OCI-LY7 (cell line): ENCODE data around the gene SLIRP. TPM values are rescaled to one million over a fixed set of nuclear protein-coding genes. Genes with fewer than 3 reads are reported as not detected.

Source experiments
- BruUV-seq: library from RNA; stranded (reverse); fragments of 400-500 nt; replicated peaks from 2 replicates; lab custom pipeline; 2021; lab: Mats Ljungman, UMichigan
- CTCF ChIA-PET: fragments of 300-600 bp; sonication (Branson Sonifier 250); formaldehyde crosslinking; loops from one replicate; lab custom pipeline; 2022; ENCODE audit warnings: antibody characterized with exemption; ENCODE audit not compliant: unreplicated experiment; lab: Charles Lee
- POLR2A ChIA-PET: fragments of 300-600 bp; sonication (Branson Sonifier 250); formaldehyde crosslinking; loops from one replicate; lab custom pipeline; 2022; ENCODE audit warnings: antibody characterized with exemption; lab: Charles Lee
- DNase-seq: peaks from one replicate; pipeline ENCODE4 v3.0.0-alpha.2; 2015; ENCODE audit warnings: low spot score
- H2AFZ ChIP-seq: fragments of 200-600 bp; sonication (generic), shearing (Covaris generic); 2 replicates; pipeline ENCODE4 v1.6.1; 2014; ENCODE audit warnings: mild to moderate bottlenecking, antibody characterized with exemption, low read length, moderate library complexity
- H3K27ac ChIP-seq: fragments of 200-600 bp; sonication (generic); 2 replicates; pipeline ENCODE4 v1.5.1; 2014; ENCODE audit warnings: mixed run types, low read depth, mild to moderate bottlenecking, moderate library complexity, low read length, inconsistent platforms; ENCODE audit not compliant: poor library complexity, severe bottlenecking
- H3K36me3 ChIP-seq: fragments of 200-600 bp; sonication (generic); 2 replicates; pipeline ENCODE4 v1.6.1; 2014; ENCODE audit warnings: mild to moderate bottlenecking, antibody characterized with exemption, low read length, moderate library complexity, mixed read lengths; ENCODE audit not compliant: insufficient read depth
- H3K4me1 ChIP-seq: fragments of 200-600 bp; sonication (generic); 2 replicates; pipeline ENCODE4 v1.5.1; 2014; ENCODE audit warnings: mild to moderate bottlenecking, low read length; ENCODE audit not compliant: insufficient read depth, poor library complexity, severe bottlenecking
- H3K4me2 ChIP-seq: fragments of 200-600 bp; sonication (generic); 2 replicates; pipeline ENCODE4 v1.6.1; 2014; ENCODE audit warnings: mild to moderate bottlenecking, low read length
- H3K4me3 ChIP-seq: fragments of 200-600 bp; sonication (generic); 2 replicates; pipeline ENCODE4 v1.5.1; 2014; ENCODE audit warnings: mild to moderate bottlenecking, low read depth, low read length; ENCODE audit not compliant: poor library complexity, severe bottlenecking
- H3K79me2 ChIP-seq: fragments of 200-600 bp; sonication (generic); 2 replicates; pipeline ENCODE4 v1.6.1; 2016; ENCODE audit warnings: low read depth, mild to moderate bottlenecking, low read length, moderate library complexity, mixed read lengths; ENCODE audit not compliant: insufficient read depth
- H3K9me2 ChIP-seq: fragments of 200-600 bp; sonication (generic); 2 replicates; pipeline ENCODE4 v1.6.1; 2016; ENCODE audit warnings: mild to moderate bottlenecking, low read length, mixed read lengths; ENCODE audit not compliant: insufficient read depth
- H3K9me3 ChIP-seq: fragments of 200-600 bp; sonication (generic); 2 replicates; pipeline ENCODE4 v1.6.1; 2014; ENCODE audit warnings: mild to moderate bottlenecking, mixed run types, low read length, mixed read lengths
- H4K20me1 ChIP-seq: fragments of 200-600 bp; sonication (generic); 2 replicates; pipeline ENCODE4 v1.6.1; 2014; ENCODE audit warnings: mild to moderate bottlenecking, antibody characterized with exemption, low read length, moderate library complexity, mixed read lengths; ENCODE audit not compliant: insufficient read depth
- CTCF ChIP-seq: fragments of 200-600 bp; sonication (generic); conservative IDR thresholded peaks from 2 replicates; pipeline ENCODE4 v1.5.1; 2014; ENCODE audit warnings: mild to moderate bottlenecking, antibody characterized with exemption, low read length, moderate library complexity, mixed read lengths
- EZH2phosphoT487 ChIP-seq: fragments of 200-600 bp; sonication (generic); IDR thresholded peaks from 2 replicates; pipeline ENCODE4 v1.6.1; 2018; ENCODE audit warnings: low read depth, borderline replicate concordance, mild to moderate bottlenecking, mixed run types, antibody characterized with exemption, low read length, moderate library complexity, mixed read lengths
- intact Hi-C: fragments of 100-400 bp; cut with micrococcal nuclease; formaldehyde crosslinking; loops from one replicate; pipeline ENCODE4 v1.10.0; 2022; ENCODE audit not compliant: unreplicated experiment
- total RNA-seq, 2 experiments: library from RNA; depleted of rRNA in 1 of 2; stranded (reverse); fragments of >200 nt in 1 of 2; shearing (Covaris generic) in 1 of 2; gene quantifications; 2 replicates each; pipeline ENCODE4 v1.2.3, GENCODE V29; 2014 to 2022

The SLIRP gene
- total RNA-seq, 2 experiments from 2014 or later: 147 to 159 TPM

GRCh38 chr14:77667331-77667730 is 40.6 kb upstream of the SLIRP start:
- ChIA-PET POLR2A (interaction anchor here (0.6 kb wide), 1 partner anchor 28 kb away, joined by 3 read pairs; no protein-coding TSS in a partner anchor), CTCF (no interaction called here)
- intact Hi-C loops: no loop called here
- H3K4me1 ChIP-seq: no peaks in the 10 kb centered on the region
- no peak overlapping the region for H3K4me3 ChIP-seq
- H3K9me3 ChIP-seq: no peaks in the 10 kb centered on the region
- TF ChIP-seq EZH2phosphoT487: no peak
- TF ChIP-seq CTCF: no peak
- H2AFZ ChIP-seq: no peak overlapping the region
- H3K9me2 ChIP-seq: no peaks in the 10 kb centered on the region
- H3K4me2 ChIP-seq: no peak overlapping the region
- no peak overlapping the region for H3K27ac ChIP-seq
- no peak for DNase-seq
- no TSS peak for BruUV-seq
- peaks cover 8% of the 10 kb centered on the region; the same call in 1 of the 2 replicates for H3K36me3 ChIP-seq
- no peaks in the 10 kb centered on the region for H4K20me1 ChIP-seq
- no peaks in the 10 kb centered on the region for H3K79me2 ChIP-seq

- Histone ChIP-seq H3K79me2 (no peaks in the 10 kb centered on the region), H4K20me1 (no peaks in the 10 kb centered on the region), H2AFZ (no peak overlapping the region), H3K4me1 (no peaks in the 10 kb centered on the region), H3K4me2 (no peak overlapping the region), H3K9me2 (no peaks in the 10 kb centered on the region), H3K27ac (no peak overlapping the region), H3K9me3 (no peaks in the 10 kb centered on the region), H3K36me3 (peaks cover 54% of the 10 kb centered on the region), H3K4me3 (no peak overlapping the region)
- TSS peak; percentile 52 for BruUV-seq
- ChIA-PET CTCF (no interaction called here), POLR2A (no interaction called here)
- no peak for DNase-seq
- TF ChIP-seq CTCF (no peak), EZH2phosphoT487 (no peak)
- intact Hi-C loops: no loop called here
These were observed 34.7 kb upstream of the SLIRP start for GRCh38 chr14:77673193-77673592.

- no peak overlapping the region for H2AFZ ChIP-seq
- H3K9me3 ChIP-seq: no peaks in the 10 kb centered on the region
- H3K27ac ChIP-seq: no peak overlapping the region
- TF ChIP-seq CTCF: no peak
- TF ChIP-seq EZH2phosphoT487: no peak
- H3K79me2 ChIP-seq: no peaks in the 10 kb centered on the region
- no peak overlapping the region for H3K4me2 ChIP-seq
- no TSS peak for BruUV-seq
- DNase-seq: no peak
- H3K4me1 ChIP-seq: no peaks in the 10 kb centered on the region
- H3K4me3 ChIP-seq: no peak overlapping the region
- intact Hi-C loops: no loop called here
- H3K36me3 ChIP-seq: peaks cover 63% of the 10 kb centered on the region
- CTCF ChIA-PET: no interaction called here
- H4K20me1 ChIP-seq: no peaks in the 10 kb centered on the region
- no peaks in the 10 kb centered on the region for H3K9me2 ChIP-seq
- POLR2A ChIA-PET: interaction anchor here (0.9 kb wide), 1 partner anchor 209 kb away, joined by 4 read pairs; no protein-coding TSS in a partner anchor
These were observed 33.0 kb upstream of the SLIRP start for GRCh38 chr14:77674931-77675330.
